Neuron (in vitro differentiated cells): ENCODE measurements around the gene NTNG2.

Experiments used
- H2AFZ ChIP-seq: one replicate; pipeline ENCODE4 v1.6.1; 2013; ENCODE audit warnings: low read depth, mild to moderate bottlenecking, inconsistent platforms, low read length, moderate library complexity
- H3K27me3 ChIP-seq: one replicate; pipeline ENCODE4 v1.6.1; 2013; ENCODE audit warnings: low read length; ENCODE audit not compliant: insufficient read depth
- H3K36me3 ChIP-seq: one replicate; pipeline ENCODE4 v1.6.1; 2013; ENCODE audit warnings: low read length; ENCODE audit not compliant: insufficient read depth
- H3K4me1 ChIP-seq: one replicate; pipeline ENCODE4 v1.6.1; 2013; ENCODE audit warnings: low read length; ENCODE audit not compliant: insufficient read depth
- H3K4me3 ChIP-seq: 2 replicates; pipeline ENCODE4 v1.5.1; 2013; ENCODE audit warnings: mild to moderate bottlenecking, low read length, moderate library complexity
- H3K9me3 ChIP-seq: one replicate; pipeline ENCODE4 v1.6.1; 2013; ENCODE audit warnings: low read length

Gene NTNG2

DNA sequence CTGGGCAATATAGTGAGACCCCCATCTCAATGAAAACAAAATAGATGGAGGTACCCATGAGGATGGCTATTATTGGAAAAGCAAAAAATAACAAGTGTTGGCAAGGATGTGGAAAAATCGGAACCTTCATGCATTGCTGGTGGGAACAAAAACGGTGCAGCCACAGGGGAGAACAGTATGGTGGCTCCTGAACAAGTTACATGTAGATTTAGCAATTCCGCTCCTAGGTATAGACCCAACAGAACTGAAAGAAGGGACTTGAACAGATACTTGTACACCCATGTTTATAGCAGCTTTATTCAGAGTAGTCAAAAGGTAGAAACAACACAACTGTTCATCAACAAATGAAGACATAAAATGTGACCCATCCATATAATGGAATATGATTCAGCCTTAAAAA, 43.0 kb downstream of the NTNG2 start:
- Histone ChIP-seq H3K36me3 (no peaks in the 10 kb centered on the region), H3K9me3 (peaks cover 4% of the 10 kb centered on the region), H3K4me3 (no peak overlapping the region), H3K27me3 (peaks cover 7% of the 10 kb centered on the region), H2AFZ (no peak overlapping the region), H3K4me1 (no peaks in the 10 kb centered on the region)

DNA sequence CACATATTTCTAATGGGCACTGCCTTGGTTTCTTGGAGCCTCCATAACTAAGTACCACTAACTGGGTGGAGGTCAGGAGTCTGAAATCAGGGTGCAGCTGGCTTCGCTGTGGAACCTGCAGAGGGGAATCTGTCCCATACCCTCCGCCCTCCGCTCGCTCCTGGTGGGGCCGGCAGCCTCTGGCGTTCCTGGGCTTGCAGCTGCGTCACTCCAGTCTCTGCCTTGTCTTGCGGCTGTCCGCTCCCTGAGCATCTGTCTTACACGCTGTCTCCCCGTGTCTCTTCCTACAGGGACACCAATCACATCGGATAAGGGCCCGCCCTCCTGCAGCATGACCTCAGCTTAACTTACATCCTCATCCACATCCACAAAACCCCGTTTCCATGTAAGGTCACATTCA, 45.4 kb downstream of the NTNG2 start:
- Histone ChIP-seq H3K4me1 (no peaks in the 10 kb centered on the region), H3K4me3 (no peak overlapping the region), H3K36me3 (no peaks in the 10 kb centered on the region), H3K9me3 (peaks cover 4% of the 10 kb centered on the region), H2AFZ (no peak overlapping the region), H3K27me3 (peaks cover 11% of the 10 kb centered on the region)

DNA sequence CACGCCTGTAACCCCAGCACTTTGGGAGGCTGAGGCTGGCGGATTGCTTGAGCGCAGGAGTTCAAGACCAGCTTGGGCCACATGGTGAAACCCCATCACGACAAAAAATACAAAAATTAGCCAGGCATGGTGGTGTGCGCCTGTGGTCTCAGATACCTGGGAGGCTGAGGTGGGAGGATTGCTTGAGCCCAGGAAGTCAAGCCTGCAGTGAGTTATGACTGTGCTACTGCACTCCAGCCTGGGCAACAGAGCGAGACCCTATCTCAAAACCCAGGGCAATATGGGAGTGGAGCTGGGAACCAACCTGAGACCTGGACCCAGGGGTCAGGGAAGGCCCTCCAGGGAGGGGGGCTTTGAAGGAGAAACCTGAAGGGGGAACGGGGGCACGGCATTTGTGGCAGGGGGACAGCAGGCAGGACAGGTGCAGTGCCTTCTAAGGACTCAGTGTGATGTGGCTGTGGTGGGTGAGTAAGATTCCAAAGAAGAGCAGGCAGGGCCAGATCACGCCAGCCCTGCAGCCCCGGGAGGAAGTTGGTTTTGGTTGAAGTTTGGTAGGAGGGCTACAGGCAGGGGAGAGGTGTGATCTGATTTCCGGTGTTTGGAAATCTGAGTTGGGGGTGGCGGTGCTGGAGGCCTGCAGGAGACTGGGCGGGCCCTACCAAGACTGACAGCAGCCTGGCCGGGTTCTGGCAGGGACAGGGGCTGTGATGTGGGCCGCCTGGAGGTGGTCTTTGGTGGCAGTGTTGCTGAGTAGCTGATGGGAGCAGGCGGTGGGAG, 46.2 kb downstream of the NTNG2 start:
- Histone ChIP-seq H3K9me3 (peaks cover 4% of the 10 kb centered on the region), H3K4me1 (no peaks in the 10 kb centered on the region), H3K4me3 (no peak overlapping the region), H3K27me3 (peaks cover 18% of the 10 kb centered on the region), H2AFZ (no peak overlapping the region), H3K36me3 (no peaks in the 10 kb centered on the region)

DNA sequence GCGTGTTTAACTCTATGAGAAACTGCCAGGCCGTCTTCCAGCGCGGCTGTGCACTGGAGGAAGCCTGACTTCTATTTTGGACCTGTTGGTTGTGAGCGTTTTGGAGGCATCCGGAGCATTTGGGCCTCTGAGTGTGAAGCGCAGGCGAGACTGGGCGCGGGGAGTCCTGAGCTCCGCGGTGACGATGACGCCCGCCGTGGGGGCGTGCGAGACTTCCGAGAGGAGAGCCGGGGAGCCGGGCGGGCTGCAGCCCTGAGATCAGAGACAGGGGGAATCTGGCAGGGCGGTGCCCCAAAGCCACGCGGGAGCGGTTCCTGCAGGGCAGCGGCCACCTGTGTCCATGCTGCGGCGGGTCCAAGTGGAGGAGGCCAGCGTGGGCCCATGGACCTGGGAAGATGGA, 47.4 kb downstream of the NTNG2 start:
- no peaks in the 10 kb centered on the region for H3K36me3 ChIP-seq
- peaks cover 3% of the 10 kb centered on the region for H3K4me1 ChIP-seq
- H3K4me3 ChIP-seq, result no peak overlapping the region
- H3K27me3 ChIP-seq, result peaks cover 28% of the 10 kb centered on the region
- no peak overlapping the region for H2AFZ ChIP-seq
- H3K9me3 ChIP-seq, result peaks cover 4% of the 10 kb centered on the region

DNA sequence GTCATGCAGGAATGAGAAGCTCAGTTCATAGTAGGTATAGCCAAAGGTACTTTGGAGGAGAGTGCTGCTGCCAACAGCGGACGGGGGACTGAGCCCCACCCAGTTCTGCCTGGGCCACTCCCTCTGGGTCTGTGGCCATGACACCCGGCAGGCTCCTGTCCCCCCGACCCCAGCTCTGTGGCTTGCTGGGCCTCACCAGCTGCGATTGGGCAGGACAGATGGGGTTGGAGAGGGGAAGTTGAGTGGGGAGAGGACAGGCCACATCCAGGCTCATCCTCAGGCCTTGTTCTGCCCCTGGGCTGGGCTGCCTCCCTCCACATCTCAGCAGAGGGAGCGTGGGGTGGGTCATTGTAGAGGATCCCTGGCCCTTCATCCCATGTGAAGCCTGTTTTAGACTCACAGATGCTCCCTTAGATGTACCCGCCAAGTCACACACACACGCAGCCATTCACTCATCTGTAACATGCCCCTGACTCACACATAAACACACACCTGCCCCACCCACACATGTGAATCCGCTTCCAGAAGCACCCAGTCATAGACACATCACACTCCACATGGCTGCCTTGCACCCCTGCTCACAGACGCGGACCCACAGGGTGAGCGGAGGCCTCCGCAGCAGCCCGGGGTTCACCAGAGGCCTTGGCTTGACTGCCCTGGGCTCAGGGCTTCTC, 48.8 kb downstream of the NTNG2 start:
- Histone ChIP-seq H3K9me3 (no peaks in the 10 kb centered on the region), H3K4me1 (peaks cover 6% of the 10 kb centered on the region), H3K36me3 (no peaks in the 10 kb centered on the region), H2AFZ (no peak overlapping the region), H3K27me3 (peaks cover 28% of the 10 kb centered on the region), H3K4me3 (no peak overlapping the region)

DNA sequence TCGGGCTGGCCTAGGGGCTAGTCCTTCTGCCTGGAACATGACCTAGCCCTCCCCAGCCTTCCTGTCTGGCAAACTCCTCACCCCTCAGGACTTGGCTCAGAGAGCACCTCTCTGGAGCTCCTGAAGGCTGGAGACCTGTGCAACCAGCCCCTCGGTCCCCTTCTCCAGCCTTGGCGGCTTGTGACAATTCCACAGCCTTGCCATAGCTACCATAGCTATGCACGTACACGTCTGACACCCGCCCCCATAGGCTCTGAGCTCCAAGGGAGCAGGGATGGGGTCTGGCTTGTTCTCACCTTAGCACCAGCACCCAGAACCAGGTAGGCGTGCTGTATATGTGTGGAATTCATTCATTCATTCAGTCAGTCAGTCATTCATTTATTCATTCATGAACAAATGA, 49.7 kb downstream of the NTNG2 start:
- Histone ChIP-seq H3K4me3 (no peak overlapping the region), H3K27me3 (peaks cover 28% of the 10 kb centered on the region), H3K36me3 (no peaks in the 10 kb centered on the region), H3K4me1 (peaks cover 6% of the 10 kb centered on the region), H3K9me3 (no peaks in the 10 kb centered on the region), H2AFZ (no peak overlapping the region)

DNA sequence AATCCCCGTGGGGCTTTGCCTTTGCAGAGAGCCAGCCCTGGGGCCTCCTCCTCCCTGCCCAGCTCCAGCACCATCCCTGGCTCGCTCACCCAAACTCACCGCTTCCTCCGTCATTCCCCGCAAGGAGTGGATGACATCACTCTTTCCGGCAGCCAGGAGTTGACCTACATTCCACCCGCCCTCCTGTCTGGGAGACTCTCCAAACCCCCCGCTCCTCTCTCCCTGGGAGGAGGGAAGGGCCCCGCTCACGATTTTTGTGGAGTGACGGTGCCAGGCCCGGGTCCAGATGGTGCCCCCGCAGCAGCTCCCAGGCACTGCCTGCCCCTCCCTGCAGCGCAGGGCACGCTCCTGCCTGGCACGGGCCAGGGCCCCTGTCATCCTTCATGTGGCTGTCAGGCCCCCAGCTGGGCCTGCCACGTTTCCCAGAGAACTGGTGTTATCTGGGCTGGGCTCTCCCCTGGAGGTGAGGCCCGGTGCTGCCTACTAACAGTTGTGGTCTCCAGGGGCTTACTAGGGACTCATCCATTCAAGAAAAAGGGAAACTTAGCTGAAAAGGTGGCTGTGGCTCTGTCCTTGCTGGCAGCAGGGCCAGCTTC, 52.3 kb downstream of the NTNG2 start:
- peaks cover 27% of the 10 kb centered on the region for H3K27me3 ChIP-seq
- H2AFZ ChIP-seq, result no peak overlapping the region
- no peak overlapping the region for H3K4me3 ChIP-seq
- H3K4me1 ChIP-seq, result peaks cover 6% of the 10 kb centered on the region
- H3K9me3 ChIP-seq, result no peaks in the 10 kb centered on the region
- no peaks in the 10 kb centered on the region for H3K36me3 ChIP-seq

DNA sequence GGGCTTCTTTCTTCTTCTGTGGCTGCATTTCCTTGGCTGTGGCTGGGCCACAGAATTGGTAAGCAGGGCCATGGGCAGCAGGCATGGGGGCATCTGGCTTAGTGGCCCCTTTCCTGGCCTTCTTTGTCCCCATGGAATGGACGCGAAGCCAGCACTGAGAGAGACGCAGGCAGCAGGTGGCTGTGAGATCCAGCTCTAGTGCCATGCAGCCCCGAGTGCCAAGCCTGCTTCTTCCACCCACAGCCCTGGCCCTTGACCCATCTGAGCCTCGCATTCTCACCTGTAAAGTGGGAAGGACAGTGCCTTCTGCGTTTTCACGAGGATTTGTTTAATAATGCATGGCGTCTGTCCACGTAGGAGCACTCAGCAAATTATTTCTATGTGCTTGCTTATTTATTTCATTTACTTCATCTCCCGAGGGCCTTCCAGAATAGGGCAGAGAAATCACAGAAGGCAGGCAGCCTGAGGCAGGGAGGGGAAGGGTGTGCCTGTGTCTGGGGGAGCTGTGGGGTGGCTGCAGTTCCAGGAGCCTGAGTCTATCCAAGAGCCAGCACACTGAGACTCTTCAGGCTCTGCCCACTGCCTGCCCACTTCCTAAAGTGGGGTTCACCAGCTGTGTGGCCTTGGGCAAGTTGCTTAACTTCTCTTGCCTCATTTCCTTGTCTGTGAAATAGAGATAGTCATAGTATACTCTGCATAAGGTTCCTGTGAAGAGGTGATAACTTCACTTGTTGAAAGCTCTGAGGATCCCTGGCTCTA, 55.2 kb downstream of the NTNG2 start:
- no peak overlapping the region for H2AFZ ChIP-seq
- H3K4me3 ChIP-seq, result no peak overlapping the region
- H3K9me3 ChIP-seq, result no peaks in the 10 kb centered on the region
- peaks cover 6% of the 10 kb centered on the region for H3K4me1 ChIP-seq
- peaks cover 35% of the 10 kb centered on the region for H3K27me3 ChIP-seq
- no peaks in the 10 kb centered on the region for H3K36me3 ChIP-seq

DNA sequence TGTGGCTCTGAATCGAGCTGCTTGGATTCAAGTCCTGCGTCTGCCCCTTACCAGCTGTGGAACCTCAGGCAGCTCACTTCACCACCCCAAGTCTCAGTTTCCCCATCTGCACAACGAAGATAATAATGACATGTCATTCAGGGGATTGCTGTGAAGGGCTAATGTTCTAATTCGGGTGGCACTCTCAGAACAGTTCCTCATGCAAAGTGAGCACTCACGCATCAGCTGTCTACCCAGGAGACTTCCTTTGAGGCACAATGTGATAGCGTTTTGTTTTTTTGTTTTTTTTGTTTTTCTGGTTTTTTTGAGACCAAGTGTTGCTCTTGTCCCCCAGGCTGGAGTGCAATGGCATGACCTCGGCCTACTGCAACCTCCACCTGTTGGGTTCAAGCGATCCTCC, 56.4 kb downstream of the NTNG2 start:
- H3K4me3 ChIP-seq, result no peak overlapping the region
- peaks cover 6% of the 10 kb centered on the region for H3K4me1 ChIP-seq
- H3K27me3 ChIP-seq, result peaks cover 33% of the 10 kb centered on the region
- no peaks in the 10 kb centered on the region for H3K36me3 ChIP-seq
- H2AFZ ChIP-seq, result no peak overlapping the region
- H3K9me3 ChIP-seq, result no peaks in the 10 kb centered on the region

DNA sequence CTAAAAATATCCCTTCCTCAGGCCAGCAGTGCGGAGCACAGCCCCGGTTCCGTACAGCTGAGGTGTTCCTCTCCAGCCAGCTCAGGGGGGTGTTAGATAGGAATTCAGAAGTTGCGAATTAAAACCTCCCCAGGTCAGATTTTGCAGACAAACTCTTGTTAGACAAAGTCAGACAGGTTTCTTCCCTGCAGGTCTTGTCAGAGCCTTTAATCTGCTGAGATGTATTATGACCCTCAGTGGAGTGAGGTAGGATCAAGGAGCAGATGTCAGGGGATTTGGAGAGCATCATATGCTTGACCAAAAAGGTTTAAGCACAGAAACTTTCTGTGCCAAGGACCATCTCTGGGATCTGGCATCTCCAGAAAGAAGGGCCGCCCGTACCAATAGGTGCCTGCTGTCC, 60.1 kb downstream of the NTNG2 start:
- Histone ChIP-seq H3K4me1 (no peaks in the 10 kb centered on the region), H3K36me3 (no peaks in the 10 kb centered on the region), H3K27me3 (peaks cover 33% of the 10 kb centered on the region), H3K4me3 (no peak overlapping the region), H2AFZ (no peak overlapping the region), H3K9me3 (no peaks in the 10 kb centered on the region)

DNA sequence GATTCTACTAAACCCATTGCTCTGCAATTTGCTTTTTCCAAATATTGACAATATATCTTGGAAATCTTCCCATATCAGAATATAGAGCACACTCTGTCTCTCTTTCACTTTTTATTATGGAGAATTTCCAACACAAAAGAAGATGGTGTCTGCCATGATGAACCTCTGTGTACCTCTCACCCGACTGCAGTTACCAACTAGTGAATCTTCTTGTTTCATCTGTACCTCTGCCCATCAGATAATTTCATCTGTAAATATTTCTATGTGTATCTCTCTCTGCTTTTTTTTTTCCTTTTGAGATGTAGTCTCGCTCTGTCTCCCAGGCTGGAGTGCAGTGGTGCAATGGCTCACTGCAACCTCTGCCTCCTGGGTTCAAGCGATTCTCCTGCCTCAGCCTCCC, 62.8 kb downstream of the NTNG2 start:
- Histone ChIP-seq H2AFZ (no peak overlapping the region), H3K27me3 (peaks cover 41% of the 10 kb centered on the region), H3K4me3 (no peak overlapping the region), H3K36me3 (no peaks in the 10 kb centered on the region), H3K4me1 (no peaks in the 10 kb centered on the region), H3K9me3 (no peaks in the 10 kb centered on the region)

DNA sequence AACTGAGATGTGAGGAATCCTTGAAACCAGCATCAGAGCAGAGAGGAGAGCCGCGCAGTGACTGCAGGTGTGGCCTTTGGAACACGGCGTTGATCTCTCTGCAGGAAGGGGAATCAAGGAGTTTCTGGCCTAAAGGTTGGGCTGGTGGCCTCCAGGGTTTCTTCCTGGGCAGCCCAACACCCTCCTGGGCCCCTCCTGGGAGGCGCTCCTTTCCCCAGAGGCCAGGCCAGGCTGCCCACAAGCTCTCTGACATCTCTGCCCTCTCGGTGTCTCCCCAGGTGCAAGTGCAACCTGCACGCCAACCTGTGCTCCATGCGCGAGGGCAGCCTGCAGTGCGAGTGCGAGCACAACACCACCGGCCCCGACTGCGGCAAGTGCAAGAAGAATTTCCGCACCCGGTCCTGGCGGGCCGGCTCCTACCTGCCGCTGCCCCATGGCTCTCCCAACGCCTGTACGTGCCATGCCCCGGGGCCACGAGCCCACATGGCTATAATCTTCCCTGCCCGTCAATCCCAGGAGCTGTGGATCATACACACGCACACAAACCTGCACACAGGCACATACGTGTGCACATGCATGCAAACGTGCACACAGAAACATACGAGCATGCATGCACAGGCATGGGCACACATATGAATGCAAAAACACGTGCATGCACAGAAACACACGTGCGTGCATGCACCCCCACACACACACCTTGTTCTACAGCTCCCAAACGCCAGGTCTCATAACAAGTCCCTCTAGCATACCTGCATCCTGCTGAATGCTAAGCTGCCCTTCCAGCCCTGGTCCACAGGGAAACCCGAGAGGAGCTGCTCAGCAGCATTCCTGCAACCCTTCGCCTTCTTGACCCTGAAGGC, 64.9 kb downstream of the NTNG2 start:
- H3K4me3 ChIP-seq, result no peak overlapping the region
- H2AFZ ChIP-seq, result no peak overlapping the region
- no peaks in the 10 kb centered on the region for H3K36me3 ChIP-seq
- H3K9me3 ChIP-seq, result no peaks in the 10 kb centered on the region
- peaks cover 39% of the 10 kb centered on the region for H3K27me3 ChIP-seq
- H3K4me1 ChIP-seq, result no peaks in the 10 kb centered on the region
